H1 (cell line): ENCODE measurements around the gene SPACA7.

Source experiments
- HDAC2 ChIP-seq, 2 experiments: fragments of 300-600 bp in 1 of 2; sonication (generic) in 1 of 2; IDR thresholded peaks; 2 replicates each; pipeline ENCODE4 v1.6.1; 2011 to 2012; ENCODE audit warnings: low read depth in 2 of 2, low read length in 2 of 2, mild to moderate bottlenecking in 2 of 2, moderate library complexity in 2 of 2, borderline replicate concordance in 1 of 2, inconsistent platforms in 1 of 2
- KDM1A ChIP-seq: fragments of 200-600, 300-600 bp; sonication (generic); IDR thresholded peaks from 2 replicates; pipeline ENCODE4 v1.7.1; 2016; ENCODE audit warnings: mild to moderate bottlenecking, low read length, borderline replicate concordance
- POLR2A ChIP-seq, 2 experiments: IDR thresholded peaks; 1 replicate in 1 of 2; 2 replicates in 1 of 2; pipeline ENCODE4 v1.6.1; 2011; ENCODE audit warnings: low read depth in 2 of 2, low read length in 2 of 2, mild to moderate bottlenecking in 2 of 2; ENCODE audit errors: control extremely low read depth in 1 of 2
- TCF12 ChIP-seq: IDR thresholded peaks from 2 replicates; pipeline ENCODE4 v1.6.1; 2011; ENCODE audit warnings: low read depth, mild to moderate bottlenecking, low read length
- ZNF274 ChIP-seq: IDR thresholded peaks from 2 replicates; pipeline ENCODE4 v1.7.0; 2012; ENCODE audit warnings: low read length, borderline replicate concordance; ENCODE audit errors: extremely low read depth
- TF ChIP-seq, protein P1 (sequence below), 3 experiments: IDR thresholded peaks; 1 replicate in 2 of 3; 2 replicates in 1 of 3; pipeline versions ENCODE4 v1.5.1 to v1.6.1; 2011; ENCODE audit warnings: low read length in 3 of 3, mild to moderate bottlenecking in 3 of 3, inconsistent platforms in 2 of 3, low read depth in 1 of 3, moderate library complexity in 1 of 3; ENCODE audit not compliant: insufficient read depth in 1 of 3; ENCODE audit errors: control extremely low read depth in 1 of 3
- TF ChIP-seq, protein P2 (sequence below): IDR thresholded peaks from 2 replicates; pipeline ENCODE4 v1.6.1; 2012; ENCODE audit warnings: inconsistent platforms

DNA sequence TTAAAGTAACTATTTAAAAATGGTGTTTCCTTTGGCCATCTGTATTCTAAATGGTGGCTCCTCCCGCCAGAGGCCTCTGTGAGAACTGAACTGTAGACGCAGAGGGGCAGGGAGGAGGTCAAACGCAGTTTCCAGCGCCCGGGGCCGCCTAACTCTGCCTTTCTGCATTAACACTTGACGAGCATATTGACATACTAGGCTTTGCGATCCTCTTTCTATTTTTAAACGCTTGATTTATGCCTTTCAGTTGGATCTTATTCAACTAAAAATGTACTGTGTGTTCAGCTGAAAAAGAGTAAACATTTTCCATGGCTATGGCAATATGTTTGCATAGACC is 74.7 kb downstream of the SPACA7 start:
- no peak for TF ChIP-seq TCF12
- TF ChIP-seq, protein P1, sequence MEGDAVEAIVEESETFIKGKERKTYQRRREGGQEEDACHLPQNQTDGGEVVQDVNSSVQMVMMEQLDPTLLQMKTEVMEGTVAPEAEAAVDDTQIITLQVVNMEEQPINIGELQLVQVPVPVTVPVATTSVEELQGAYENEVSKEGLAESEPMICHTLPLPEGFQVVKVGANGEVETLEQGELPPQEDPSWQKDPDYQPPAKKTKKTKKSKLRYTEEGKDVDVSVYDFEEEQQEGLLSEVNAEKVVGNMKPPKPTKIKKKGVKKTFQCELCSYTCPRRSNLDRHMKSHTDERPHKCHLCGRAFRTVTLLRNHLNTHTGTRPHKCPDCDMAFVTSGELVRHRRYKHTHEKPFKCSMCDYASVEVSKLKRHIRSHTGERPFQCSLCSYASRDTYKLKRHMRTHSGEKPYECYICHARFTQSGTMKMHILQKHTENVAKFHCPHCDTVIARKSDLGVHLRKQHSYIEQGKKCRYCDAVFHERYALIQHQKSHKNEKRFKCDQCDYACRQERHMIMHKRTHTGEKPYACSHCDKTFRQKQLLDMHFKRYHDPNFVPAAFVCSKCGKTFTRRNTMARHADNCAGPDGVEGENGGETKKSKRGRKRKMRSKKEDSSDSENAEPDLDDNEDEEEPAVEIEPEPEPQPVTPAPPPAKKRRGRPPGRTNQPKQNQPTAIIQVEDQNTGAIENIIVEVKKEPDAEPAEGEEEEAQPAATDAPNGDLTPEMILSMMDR (IDR thresholded peaks at IDR 0.05; ENCODE audit: control extremely low read depth in 1 of 3, insufficient read depth in 1 of 3, low read depth in 1 of 3, low read length in 3 of 3) = no peak
- TF ChIP-seq POLR2A (IDR thresholded peaks at IDR 0.05; ENCODE audit: control extremely low read depth in 1 of 2, low read depth in 2 of 2, low read length in 2 of 2) = no peak
- TF ChIP-seq, protein P2, sequence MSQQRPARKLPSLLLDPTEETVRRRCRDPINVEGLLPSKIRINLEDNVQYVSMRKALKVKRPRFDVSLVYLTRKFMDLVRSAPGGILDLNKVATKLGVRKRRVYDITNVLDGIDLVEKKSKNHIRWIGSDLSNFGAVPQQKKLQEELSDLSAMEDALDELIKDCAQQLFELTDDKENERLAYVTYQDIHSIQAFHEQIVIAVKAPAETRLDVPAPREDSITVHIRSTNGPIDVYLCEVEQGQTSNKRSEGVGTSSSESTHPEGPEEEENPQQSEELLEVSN = no peak
- no peak for TF ChIP-seq ZNF274
- no peak for TF ChIP-seq HDAC2 (IDR thresholded peaks at IDR 0.05; ENCODE audit: borderline replicate concordance in 1 of 2, low read depth in 2 of 2, low read length in 2 of 2)
- no peak for TF ChIP-seq KDM1A
